ENCODE measurements around the gene RALGAPA2.
"Not testable (repeated sequence)": the region's sequence is repeated elsewhere in the genome, so short reads cannot be mapped to it uniquely, and the experiment has no call there.

Gene RALGAPA2

DNA sequence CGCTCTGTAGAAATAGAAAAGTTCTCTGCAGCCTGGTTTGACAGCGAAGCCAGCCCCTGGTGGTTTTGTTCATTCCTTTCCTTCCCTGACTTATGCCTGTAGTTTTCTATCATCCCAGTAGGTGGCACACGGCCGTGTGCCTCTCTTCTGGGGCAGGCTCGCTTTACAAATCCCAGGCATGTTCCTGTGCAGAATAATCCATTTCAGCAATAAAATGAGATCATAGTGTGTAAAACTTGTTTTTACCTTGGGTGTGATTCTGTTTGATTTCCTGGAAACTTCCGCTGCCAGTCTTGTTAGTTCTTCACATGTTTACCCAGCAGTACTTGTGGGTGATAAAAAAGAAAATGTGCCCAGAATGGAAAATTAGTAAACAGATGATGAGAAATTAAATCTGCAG, 352.0 kb downstream of the RALGAPA2 start:
- no peak for DNase-seq

DNA sequence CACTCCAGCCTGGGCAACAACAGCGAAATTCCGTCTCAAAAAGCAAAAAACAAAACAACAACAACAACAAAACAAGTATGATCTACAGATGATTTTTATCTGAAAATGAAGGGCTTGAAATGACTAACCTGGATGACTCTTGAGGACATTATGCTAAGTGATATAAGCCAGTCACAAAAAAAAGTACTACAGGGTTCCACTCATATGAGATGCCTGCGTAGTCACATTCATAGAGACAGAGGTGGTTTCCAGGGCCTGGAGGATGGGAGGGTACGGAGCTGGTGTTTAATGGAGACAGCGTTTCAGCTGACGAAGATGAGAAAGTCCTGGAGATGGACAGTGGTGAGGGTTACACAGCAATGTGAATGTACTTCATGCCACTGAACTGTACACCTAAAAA, 352.8 kb downstream of the RALGAPA2 start:
- no peak for DNase-seq

DNA sequence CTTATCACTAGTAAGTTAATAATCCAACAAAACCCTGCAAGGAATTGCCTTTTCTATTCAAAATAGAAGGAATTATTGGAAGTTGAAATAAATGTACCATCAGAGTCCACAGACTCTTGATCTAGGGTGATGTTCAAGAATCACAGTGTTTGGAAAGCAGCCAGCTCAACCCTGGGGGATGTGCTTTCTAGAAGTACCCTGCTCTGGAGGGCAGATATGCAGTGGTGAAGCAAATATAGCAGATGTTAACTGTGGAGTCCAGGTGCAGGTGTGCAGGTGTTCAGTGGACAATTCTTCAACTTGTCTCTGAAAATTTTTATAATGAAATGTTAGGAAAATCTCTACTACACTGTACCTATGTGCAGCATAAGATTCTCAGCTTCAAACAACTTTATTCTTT, 353.6 kb downstream of the RALGAPA2 start:
- no peak for DNase-seq

DNA sequence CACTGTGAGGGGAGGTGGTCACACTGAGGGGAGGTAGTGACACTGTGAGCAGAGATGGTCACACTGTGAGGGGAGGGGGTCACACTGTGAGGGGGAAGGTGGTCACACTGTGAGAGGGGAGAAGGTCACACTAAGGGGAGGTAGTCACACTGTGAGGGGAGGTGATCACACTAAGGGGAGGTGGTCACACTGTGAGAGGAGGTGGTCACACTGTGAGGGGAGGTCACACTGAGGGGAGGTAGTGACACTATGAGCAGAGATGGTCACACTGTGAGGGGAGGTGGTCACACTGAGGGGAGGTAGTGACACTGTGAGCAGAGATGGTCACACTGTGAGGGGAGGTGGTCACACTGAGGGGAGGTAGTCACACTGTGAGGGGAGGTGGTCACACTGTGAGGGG, 356.9 kb downstream of the RALGAPA2 start:
- DNase-seq: not testable (repeated sequence)

DNA sequence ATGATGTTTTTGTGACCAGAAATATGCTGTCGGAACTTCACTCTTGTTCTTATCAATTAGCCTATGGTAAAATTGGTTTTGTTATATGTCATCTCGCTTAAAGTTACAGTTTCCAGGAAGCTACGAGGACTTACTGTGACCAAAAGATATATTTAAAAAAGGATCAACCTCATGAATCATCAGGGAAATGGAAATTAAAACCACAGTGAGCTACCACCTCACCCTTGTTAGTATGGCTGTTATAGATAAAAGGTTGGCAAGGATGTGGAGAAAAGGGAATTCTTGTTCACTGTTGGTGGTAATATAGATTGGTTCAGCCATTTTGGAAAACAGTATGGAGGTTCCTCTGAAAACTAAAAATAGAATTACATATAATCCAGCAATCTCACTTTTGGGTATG, 358.9 kb downstream of the RALGAPA2 start:
- DNase-seq: no peak

DNA sequence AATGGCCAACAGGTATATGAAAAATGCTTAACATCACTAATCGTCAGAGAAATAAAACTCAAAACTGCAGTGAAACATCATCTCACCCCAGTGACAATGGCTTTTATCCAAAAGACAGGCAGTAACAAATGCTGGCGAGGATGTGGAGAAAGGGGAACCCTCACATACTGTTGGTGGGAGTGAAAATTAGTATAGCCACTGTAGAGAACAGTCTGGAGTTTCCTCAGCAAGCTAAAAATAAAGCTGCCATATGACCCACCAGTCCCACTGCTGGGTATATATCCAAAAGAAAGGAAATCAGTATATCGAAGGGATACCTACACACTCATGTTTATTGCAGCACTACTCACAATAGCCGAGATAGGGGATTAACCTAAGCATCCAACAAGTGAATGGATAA, 368.0 kb downstream of the RALGAPA2 start:
- no peak for DNase-seq

- no peak for DNase-seq
Measured at GRCh38 chr20:20343932-20344331, 368.5 kb downstream of the RALGAPA2 start.
